GM19238 (cell line): ENCODE measurements around the gene EMC6.
A peak's percentile ranks its signal among the peaks of the same experiment; 100 is the strongest.

ENCODE experiments used
- DNase-seq: peaks from one replicate; pipeline ENCODE4 v3.0.0; 2011; ENCODE audit warnings: low spot score; ENCODE audit not compliant: insufficient read length

The EMC6 gene

DNA sequence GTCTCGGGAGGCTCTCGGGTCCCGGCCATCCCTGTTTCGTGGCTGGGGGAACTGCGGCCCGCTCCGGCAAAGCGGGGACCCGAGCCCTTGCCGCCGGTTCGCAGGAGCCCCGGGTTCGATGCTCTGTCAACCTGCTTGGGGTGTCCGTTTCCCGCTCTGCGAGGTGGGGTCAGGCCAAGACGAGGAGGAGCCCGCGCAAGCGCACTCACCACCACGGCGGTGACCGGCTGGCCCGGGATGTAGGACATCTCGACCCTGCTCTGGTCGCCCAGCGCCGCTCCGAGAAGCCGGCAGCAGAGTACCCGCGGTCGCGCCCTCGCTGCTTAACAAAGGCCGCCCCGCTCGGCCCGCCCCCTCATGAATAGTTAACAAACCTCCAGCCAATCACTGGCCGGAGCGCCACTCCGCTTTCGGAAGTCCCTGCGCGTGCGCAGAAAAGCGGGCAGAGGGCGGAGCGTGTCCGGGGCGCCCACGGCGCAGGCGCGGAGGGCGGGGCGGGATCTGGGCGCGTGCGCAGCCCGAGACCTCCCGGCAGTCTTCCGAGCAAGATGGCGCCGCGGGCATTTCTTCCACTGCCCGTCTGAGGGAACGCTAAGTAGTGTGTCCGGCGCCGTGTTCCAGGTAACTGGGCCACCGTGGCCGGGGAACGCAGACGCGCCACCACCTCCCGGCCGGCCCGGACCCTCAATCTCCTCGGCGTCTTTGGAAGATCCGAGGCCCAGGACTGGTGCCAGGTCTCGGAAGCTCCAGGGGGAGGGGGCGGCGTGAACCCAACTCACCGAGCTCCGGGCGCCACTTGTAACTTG is at the start of gene EMC6, which contains the start of gene TAX1BP3:
EMC6 (plus strand) TSS at position 534 of the 806 bp plus-strand sequence. CDS start 335 bp downstream, outside the sequence.
TAX1BP3 (minus strand) TSS at position 300 of the 806 bp plus-strand sequence; CDS start at position 248, 52 bp downstream.
- DNase-seq = peak; percentile 100

DNA sequence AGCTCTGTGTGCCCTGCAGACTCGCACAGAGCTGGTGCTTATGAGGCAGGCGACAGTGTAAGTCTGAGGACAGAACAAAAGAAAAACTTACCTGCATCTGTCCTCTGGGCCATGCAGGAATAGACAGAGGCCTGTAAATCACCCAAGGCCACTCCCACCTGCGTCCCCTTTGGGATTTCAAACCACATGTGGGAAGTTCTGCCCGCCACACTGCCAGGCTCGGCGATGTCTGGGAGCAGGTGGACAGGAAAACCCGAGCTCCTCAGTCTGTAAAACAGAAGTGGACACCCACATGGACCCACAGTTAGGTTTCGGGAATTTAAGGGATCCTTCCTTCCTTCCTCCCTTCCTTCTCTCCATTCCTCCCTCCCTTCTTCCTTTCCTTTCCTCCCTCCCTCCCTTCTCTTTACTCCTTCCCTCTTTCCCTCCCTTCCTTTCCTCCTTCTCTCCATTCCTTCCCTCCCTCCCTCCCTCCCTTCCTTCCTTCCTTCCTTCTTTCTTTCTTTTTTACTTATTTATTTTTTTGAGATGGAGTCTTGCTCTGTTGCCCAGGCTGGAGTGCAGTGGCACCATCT is 47.4 kb upstream of the EMC6 start:
- no peak for DNase-seq

DNA sequence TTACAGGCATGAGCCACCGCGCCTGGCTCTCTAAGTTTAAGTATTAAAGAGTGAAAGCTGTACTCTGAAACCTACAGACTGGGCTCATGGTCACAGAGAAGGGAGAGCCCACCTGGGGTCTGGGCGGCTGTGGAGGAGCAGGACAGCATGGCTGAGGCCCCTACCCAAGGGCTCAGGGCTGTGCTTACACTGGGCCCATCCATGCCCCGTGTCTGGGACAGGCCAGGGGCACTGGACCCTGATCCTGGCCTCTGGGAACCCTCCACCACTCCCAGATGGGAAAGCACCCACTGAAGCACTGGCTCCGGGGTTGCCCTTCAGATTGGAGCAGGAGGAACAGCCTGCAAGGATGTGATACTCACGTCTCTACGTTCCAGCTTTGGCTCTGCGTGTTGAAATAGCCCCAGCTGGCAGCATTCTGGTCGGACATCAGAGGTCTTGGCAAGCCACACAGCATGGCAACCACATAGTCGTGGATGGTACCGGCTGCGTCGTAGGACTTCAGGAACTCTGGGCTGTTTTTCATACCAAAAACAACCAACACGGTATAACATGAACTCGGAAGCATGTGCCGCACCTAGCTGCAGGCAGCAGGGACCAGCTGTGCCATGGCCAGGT is 45.5 kb upstream of the EMC6 start:
- DNase-seq = no peak

- no peak for DNase-seq
These were observed 41.5 kb upstream of the EMC6 start for GRCh38 chr17:3626831-3627768.

DNA sequence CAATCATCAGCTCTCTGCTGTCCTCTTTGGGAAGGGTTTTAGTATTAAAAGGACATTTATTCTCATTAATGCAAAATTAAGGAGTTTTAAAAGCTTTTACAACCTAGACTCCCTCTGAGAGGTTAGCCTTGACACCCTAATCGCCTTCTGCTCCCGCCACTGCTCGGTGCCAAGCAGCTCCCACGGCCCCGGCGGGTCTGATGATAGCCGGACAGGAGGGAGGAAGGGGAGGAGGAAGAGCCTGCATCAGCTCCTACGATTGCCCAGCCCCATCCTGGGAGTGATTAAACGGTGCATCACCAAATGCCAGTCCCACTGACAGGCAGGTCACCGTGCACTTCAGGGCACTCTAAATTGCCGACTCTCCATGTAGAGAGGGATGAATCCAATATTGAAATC is 40.8 kb upstream of the EMC6 start:
- DNase-seq = no peak

GRCh38 chr17:3630781-3631180 is 37.8 kb upstream of the EMC6 start:
- no peak for DNase-seq

- no peak for DNase-seq
These were observed 36.3 kb upstream of the EMC6 start for GRCh38 chr17:3632287-3632686.

GRCh38 chr17:3635474-3636153 is 33.0 kb upstream of the EMC6 start:
- DNase-seq = no peak

DNA sequence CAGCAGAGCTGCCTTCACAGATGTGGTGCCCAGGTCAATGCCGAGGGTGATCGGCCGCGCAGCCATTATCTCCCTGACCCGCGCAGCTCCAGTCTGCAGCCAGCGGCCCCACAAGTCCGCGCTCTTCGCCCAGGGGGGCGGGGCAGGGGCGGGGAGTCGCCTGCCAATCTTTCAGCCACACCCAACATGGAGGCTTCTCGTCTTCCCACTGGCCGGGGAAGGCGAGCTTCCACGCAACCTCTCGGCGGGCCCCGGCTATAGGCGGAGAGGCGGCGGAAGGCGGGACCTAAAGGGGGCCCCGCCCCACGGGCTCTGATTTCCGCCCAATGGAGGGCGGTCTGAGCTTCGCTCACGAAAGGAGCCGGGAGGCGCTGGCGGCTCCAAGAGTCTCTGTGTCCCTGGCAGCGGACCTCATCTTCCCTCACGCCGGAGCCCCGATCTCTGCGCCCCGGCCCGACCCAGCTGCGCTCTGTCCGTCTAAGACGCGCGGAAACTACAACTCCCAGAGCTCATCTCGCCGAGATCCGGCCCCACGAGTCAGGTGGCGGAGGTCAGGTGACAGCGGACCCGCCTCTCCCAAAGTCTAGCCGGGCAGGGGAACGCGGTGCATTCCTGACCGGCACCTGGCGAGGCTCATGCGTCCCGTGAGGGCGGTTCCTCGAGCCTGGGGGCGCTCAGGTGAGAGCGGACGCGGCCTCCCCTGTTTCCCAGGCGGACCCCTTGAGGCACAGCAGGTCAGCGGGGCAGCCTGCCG is 32.3 kb upstream of the EMC6 start, which contains the start of the genes CTNS and SHPK:
CTNS (plus strand) TSS at position 607 of the 754 bp plus-strand sequence. CDS start 3,447 bp downstream, outside the sequence.
SHPK (minus strand) TSS at position 97 of the 754 bp plus-strand sequence; CDS start at position 66, 31 bp downstream.
- DNase-seq = peak; percentile 99

GRCh38 chr17:3636908-3637373 is 31.7 kb upstream of the EMC6 start:
- DNase-seq = no peak

DNA sequence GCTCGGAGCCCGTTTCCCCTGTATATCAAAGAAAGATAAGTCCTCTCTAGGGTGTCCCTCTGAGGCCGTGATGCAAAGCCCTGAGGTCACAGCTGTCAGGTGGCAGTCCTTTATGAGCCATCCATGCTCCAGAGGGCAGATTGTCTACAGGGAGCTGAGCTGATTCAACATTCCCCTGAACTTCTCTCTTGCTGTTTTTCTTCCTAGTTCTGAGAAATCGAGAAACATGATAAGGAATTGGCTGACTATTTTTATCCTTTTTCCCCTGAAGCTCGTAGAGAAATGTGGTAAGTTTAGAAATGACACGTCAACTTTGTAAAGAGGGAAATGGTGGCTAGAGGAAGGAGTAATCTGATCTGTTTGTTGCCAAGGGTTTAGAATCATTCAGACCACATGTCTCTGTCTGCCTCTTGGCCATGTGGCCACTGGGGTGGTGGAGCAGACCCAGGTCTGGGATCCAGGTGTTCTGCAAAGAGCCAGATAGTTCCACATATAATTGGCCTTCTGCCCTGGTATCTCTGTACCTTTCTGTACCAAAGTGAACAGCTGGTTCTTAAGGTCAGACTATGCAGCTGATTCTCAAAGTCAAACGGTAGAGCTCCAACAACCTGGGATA is 28.5 kb upstream of the EMC6 start:
- no peak for DNase-seq

DNA sequence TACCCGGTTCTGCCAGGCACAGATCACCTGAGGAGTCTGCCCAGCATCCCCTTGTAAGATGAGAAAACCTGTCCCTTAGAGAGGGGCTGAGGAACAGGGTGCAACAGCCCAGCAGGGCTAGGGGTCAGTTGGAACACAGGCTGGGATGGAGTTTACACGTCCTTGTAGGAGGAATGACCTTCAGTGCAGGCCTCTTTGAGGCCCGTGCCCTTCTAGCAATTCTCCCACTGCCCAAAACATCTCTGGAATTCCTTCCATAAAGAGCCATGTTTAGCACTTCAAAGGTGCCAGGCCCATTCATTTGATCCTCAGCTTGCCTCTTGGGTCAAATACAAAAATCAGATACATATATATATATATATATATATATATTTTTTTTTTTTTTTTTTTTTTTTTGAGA is 27.6 kb upstream of the EMC6 start:
- DNase-seq = no peak

DNA sequence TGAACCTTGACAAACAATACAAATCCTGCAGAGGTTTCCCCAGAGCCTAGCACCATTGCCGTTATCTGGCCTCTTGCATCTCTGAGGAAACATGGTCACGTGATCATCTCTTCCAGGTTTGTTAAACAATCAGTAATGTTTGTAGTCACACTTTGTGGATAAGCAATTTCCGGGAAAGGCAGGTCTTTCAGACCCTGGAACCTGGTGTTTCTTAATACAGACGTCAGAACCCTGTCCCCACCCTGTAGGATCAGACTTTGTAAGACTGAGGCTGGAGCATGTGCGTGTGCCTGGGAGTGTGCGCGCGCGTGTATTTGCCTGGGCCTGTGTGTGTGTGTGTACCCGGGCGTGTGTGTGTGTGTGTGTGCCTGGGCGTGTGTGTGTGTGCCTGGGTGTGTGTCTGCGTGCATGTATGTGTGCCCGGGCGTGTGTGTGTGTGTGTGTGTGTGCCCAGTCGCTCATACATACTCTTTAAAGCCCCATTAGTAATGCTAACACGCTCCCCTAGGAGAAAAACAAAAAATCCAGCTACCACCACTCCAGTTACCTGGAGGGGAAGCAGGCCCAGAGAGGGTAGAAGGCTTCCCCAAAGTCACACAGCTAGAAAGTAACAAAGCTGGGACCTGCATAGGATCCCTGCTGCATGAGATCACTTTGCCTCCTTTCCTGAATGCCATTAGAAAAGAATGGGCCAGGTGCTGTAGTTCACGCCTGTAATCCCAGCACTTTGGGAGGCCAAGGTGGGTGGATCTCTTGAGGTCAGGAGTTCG is 26.7 kb upstream of the EMC6 start:
- DNase-seq = no peak

- no peak for DNase-seq
These were observed 24.7 kb upstream of the EMC6 start for GRCh38 chr17:3643889-3644349.

DNA sequence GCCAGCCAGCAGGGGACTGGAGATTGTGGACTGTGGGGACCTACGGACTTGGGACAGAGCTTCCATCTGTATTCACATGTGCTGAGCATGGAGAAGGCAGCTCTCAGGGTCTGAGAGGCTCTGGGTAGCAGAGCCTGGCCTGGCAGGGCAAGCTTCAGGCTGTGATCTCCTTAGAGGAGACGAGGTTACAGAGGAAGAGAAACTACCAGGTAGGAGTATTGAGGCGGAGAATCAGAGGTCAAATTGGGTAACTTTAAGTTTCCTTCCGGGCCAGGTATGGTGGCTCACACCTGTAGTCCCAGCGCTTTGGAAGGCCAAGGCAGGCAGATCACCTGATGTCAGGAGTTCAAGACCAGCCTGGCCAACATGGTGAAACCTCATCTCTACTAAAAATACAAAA is 23.3 kb upstream of the EMC6 start:
- DNase-seq = no peak

DNA sequence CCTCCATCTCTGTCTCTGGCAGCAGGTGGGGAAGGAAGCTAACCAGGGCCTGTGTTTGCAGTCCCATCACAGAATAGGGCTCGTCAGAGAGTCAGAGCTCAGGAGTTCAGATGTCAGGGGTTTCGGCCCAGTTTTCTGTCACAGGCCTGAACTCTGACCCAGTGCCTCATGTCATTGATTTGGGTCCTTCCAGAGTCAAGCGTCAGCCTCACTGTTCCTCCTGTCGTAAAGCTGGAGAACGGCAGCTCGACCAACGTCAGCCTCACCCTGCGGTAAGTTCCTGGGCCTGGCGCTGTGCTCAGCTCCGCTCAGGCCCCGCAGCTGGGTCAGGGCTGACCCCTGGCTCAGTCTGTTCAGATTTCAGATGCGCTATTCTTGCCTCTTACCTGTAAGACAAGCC is 21.4 kb upstream of the EMC6 start:
- no peak for DNase-seq

DNA sequence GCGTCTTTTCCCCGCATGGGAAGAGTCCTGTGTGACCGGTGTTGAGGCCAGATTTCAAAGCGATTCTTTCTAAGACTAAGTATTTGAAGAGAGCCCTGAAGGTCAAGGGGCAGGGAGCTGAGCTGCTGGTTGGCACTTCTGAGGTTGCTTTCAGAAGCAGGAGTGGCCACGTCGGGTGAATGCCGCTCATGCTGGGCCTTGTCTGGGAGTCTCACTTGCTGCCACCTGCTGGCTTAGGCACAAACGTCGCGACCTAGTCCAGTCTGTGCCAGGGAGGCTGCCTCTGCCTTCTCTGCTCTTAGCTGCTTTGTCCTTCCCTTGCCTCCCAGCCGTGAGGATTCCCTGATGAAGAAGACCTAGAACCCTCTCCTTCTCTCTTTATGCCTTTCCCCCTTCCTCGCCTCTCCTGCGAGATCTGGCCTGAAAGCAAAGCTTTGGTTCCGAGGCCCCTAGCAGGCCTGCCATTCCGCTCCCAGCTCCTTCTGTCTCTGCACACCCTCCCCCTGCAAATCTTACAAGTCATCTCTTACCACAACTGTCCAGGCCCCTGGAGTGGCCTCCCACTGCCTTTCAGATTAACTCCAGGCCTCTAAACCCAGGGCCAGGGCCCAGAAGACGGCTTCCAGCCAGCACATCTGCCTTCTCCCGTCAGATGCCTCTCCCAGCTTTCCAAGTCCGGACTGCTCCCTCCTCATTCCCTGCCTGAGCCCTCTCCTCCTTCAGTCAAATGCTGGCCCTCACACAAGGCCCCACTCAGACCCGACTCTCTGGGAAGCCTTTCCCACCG is 20.6 kb upstream of the EMC6 start:
- DNase-seq = peak; percentile 38

DNA sequence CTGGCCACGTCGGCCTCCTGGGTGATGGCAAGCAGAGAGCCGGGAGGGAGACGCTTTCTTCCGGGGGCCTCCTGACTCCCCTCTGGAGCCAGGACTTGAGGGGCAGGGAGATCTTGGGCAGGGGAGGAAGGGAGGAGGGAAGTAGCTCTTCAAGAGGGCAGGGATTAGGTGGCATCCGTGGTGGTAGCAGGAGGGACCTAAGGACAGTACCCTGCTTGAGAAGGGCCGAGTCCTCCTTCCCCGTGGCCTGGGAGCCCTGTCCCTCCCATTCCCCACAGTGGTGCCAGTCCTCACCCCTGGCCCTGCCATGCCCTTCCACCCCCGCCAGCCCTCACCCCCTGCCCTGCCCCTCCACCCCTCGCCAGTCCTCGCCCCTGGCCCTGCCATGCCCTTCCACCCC is 12.8 kb upstream of the EMC6 start:
- no peak for DNase-seq
